Stimulated activated naive CD8-positive, alpha-beta T cell treated with anti-CD3 and anti-CD28 coated beads, Interleukin-15, amount 100 ng/mL, for 72 hours (primary cell): ENCODE data around the gene MPI.
"Not testable (repeated sequence)": the region's sequence is repeated elsewhere in the genome, so short reads cannot be mapped to it uniquely, and the experiment has no call there.

Experiments used
- ATAC-seq: fragments of 150-1000 bp; cut with Tn5 transposase; 2 replicates; pipeline ENCODE4 v1.10.0; 2021; ENCODE audit warnings: mild to moderate bottlenecking, moderate library complexity
- DNase-seq, 2 donors: peaks; one replicate each; pipeline ENCODE4 v3.0.0; 2021 to 2022
- H3K27ac Mint-ChIP-seq, 2 donors: one replicate each; pipeline ENCODE4 v1.8.0; 2022; ENCODE audit warnings: mild to moderate bottlenecking in 2 of 2, mixed read lengths in 2 of 2, moderate library complexity in 2 of 2
- H3K27me3 Mint-ChIP-seq: one replicate; pipeline ENCODE4 v1.8.0; 2022; ENCODE audit warnings: mixed read lengths
- H3K4me1 Mint-ChIP-seq: one replicate; pipeline ENCODE4 v1.8.0; 2022; ENCODE audit warnings: mild to moderate bottlenecking, mixed read lengths
- H3K4me3 Mint-ChIP-seq, 2 donors: one replicate each; pipeline ENCODE4 v1.8.0; 2022; ENCODE audit warnings: mild to moderate bottlenecking in 2 of 2, mixed read lengths in 2 of 2, moderate library complexity in 1 of 2
- H3K9me3 Mint-ChIP-seq, 2 donors: one replicate each; pipeline ENCODE4 v1.8.0; 2022; ENCODE audit warnings: mixed read lengths in 2 of 2

MPI gene

DNA sequence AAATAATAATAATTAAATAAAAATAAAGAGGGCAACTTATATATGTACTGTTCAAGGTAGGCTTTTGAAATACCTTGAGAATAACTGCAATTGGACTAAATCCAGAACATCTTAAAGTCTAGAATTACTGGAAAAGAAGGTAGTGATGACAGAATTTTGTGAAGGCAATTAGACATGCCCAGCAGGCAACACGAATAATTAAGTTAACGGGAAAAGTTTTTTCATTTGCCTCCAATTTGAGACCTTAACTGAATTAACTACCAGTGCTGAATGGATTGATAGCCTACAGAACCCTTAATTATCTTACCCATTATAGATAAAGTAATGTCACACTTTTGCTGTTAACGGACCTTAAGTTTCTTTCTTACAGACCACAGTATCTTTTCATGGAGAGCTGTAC is 34.7 kb downstream of the MPI start:
- Mint-ChIP-seq H3K27ac (no peak overlapping the region), H3K4me3 (no peak overlapping the region), H3K27me3 (no peaks in the 10 kb centered on the region), H3K4me1 (no peaks in the 10 kb centered on the region), H3K9me3 (no peaks in the 10 kb centered on the region)
- ATAC-seq (no peak), DNase-seq (no peak)

DNA sequence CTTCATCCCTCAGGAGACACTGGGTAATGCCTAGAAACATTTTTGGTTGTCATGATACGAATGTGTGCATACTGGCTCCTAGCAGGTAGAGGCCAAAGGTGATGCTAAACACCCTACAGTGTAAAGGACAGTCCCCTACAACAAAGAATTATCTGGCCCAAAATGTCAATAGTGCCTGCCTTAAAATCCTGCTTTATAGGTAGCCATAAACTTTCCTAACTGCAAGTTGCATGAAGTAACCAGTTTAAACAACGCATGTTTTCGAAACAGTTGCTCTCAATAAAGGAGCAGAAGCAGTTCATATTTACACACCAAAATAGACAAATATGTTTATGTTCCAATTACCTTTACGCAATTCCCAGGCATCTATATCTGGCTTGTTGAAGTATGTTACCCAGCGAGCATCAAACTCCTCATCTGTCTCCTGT is 38.9 kb downstream of the MPI start:
- no peaks in the 10 kb centered on the region for H3K9me3 Mint-ChIP-seq
- no peaks in the 10 kb centered on the region for H3K27me3 Mint-ChIP-seq
- ATAC-seq: no peak
- H3K27ac Mint-ChIP-seq: no peak overlapping the region
- H3K4me3 Mint-ChIP-seq: no peak overlapping the region
- H3K4me1 Mint-ChIP-seq: peaks cover 7% of the 10 kb centered on the region
- no peak for DNase-seq

DNA sequence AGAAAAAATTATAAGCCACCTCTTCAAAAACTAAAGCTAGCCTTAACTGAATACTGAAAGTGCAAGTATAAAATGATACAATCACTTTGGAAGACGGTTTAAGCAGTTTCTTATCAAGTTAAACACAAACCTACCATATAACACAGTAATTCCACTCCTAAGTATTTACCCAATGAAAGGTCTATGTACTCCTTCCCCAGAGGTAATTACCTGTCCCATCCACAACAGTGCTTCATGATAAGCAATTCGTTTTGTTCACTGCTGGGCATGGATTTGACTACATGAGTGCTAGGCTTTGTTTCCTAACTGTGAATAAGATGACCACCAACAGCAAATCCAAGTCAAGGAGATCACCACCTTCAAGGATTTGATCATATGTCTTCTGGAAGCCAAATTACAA is 43.7 kb downstream of the MPI start:
- peaks cover 30% of the 10 kb centered on the region for H3K4me1 Mint-ChIP-seq
- no peak for ATAC-seq

GRCh38 chr15:74935193-74935592 is 45.4 kb downstream of the MPI start:
- not testable (repeated sequence) for H3K9me3 Mint-ChIP-seq, DNase-seq, ATAC-seq, H3K27me3 Mint-ChIP-seq
- H3K4me3 Mint-ChIP-seq: peak overlapping the region; percentile 67 to 80
- peaks cover 38% of the 10 kb centered on the region for H3K4me1 Mint-ChIP-seq
- H3K27ac Mint-ChIP-seq: peak overlapping the region in 1 of 2 donors; percentile 93

More for the DNA sequence above, 43.7 kb downstream of the MPI start:
- H3K27me3 Mint-ChIP-seq: no peaks in the 10 kb centered on the region
- H3K27ac Mint-ChIP-seq: no peak overlapping the region
- no peaks in the 10 kb centered on the region for H3K9me3 Mint-ChIP-seq
- DNase-seq: no peak
- H3K4me3 Mint-ChIP-seq: no peak overlapping the region

DNA sequence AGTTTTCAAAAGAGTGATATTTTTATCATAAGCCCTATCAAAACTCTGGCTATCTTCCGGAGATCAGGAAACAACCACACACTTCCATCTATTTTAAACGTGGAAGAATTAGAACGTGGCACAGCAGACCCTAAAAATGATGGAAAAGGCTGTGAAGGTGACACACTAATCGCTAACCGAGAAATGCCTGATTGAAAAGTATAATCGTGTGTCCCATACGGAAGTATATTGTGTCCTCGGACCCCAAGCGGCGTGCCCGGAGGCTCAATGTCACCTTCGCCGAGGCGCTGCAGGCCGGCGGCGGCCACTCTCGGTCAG is 47.4 kb downstream of the MPI start:
- ATAC-seq (peak; percentile 6), DNase-seq (no peak)
- Mint-ChIP-seq H3K9me3 (no peaks in the 10 kb centered on the region), H3K4me3 (peak overlapping the region; percentile 92 to 94), H3K27me3 (peaks cover 2% of the 10 kb centered on the region), H3K27ac (peak overlapping the region; percentile 91 to 93), H3K4me1 (peaks cover 38% of the 10 kb centered on the region)

DNA sequence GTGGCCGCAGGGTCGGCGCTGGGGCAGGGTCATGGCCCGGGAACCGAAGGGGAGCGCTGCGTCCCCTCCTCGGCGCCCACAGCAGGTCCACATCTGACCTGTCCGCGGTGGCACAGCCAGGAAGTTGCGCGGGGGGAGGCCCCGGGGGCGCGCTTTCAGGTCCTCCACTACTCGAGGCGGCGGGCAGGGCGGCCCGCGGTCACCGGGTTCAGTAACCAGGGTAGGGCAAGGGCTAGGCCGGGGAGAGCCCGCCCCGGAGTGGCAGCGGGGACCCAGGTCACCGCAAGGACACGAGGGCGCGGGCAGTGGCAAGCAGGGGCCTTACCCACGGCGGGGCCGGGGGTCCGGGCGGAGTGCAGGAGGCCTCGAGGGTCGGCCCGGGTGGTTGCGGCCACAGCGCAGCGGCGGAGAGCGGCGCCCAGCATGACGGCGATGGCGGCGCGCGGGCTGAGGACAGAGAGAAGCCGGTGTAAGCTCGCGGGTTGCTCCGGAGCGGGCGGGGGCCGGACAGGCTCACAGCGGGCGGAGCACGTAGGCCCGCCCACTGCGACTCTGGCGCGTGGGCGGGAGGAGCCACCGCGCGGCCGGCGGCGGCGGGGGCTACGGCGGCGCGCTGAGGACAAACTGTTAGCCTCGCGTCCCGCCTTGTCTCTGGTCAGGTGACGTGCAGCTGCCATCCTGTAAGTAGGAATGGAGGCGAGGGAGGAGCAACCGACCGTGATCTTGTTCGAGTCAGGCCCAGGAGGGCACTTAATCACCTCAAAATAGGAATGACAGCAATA is 47.9 kb downstream of the MPI start, which contains the start of gene COX5A:
TSS of gene COX5A (minus strand) at position 484 of the 782 bp plus-strand sequence. CDS start at position 425, 59 bp downstream.
- peaks cover 7% of the 10 kb centered on the region for H3K27me3 Mint-ChIP-seq
- H3K9me3 Mint-ChIP-seq: no peaks in the 10 kb centered on the region
- H3K4me3 Mint-ChIP-seq: peak within 1 kb of the TSS; percentile 92 to 94
- H3K27ac Mint-ChIP-seq: peak within 1 kb of the TSS; percentile 97
- peak; percentile 96 for ATAC-seq
- H3K4me1 Mint-ChIP-seq: peaks cover 38% of the 10 kb centered on the region
- peak; percentile 93 to 95 for DNase-seq

DNA sequence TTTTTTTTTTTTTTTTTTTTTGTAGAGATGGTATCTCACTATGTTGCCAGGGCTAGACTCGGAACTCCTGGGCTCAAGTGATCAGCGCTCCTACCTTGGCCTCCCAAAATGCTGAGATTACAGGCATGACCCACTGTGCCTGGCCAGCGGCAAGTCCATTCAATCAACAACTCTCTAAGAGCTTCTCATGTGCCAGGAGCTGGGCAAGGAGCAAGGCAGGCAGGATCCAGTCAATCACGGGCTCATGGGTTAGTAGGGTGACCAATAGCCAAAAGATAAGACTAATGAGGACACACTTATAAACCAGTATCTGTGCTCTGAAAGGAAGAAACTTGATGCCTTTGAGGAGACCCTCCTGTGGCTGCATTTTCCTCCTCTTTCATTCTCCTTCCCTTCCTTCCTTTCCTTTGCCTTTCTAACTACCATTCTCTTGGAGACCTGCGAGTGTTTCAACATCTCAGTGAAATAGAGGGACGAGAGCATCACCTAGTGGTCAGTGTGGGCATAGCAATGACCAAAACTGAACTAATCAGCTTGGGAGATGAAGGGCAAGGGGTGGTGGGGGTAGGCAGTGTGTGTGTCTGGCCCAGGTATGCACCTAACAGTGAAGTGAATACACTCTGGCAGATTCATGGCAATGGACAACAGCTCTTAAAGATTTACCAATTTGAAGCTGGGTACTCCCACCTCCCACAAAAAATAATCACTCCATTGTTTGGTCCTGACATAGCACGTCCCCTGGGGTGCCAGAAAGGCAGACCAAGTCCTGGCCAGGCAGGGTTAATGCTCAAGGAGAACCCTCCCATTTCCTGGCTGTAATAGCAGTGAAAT is 60.5 kb downstream of the MPI start:
- Mint-ChIP-seq H3K27me3 (no peaks in the 10 kb centered on the region), H3K4me3 (no peak overlapping the region), H3K27ac (no peak overlapping the region), H3K4me1 (peaks cover 15% of the 10 kb centered on the region), H3K9me3 (no peaks in the 10 kb centered on the region)
- DNase-seq: peak; percentile 77 to 80
- ATAC-seq: peak; percentile 81

GRCh38 chr15:74951006-74951405 is 61.2 kb downstream of the MPI start:
- peak overlapping the region in 1 of 2 donors; percentile 1 for H3K27ac Mint-ChIP-seq
- peak; percentile 14 for ATAC-seq
- H3K4me1 Mint-ChIP-seq: peaks cover 22% of the 10 kb centered on the region
- no peaks in the 10 kb centered on the region for H3K27me3 Mint-ChIP-seq
- DNase-seq: no peak
- H3K4me3 Mint-ChIP-seq: no peak overlapping the region
- no peaks in the 10 kb centered on the region for H3K9me3 Mint-ChIP-seq
